ENCODE results near the gene OR2H2. TPM values are rescaled to one million over a fixed set of nuclear protein-coding genes. Genes with fewer than 3 reads are reported as not detected.

OR2H2 gene
- total RNA-seq, 1 donor: not detected

GRCh38 chr6:29598172-29598747, 13.3 kb downstream of the OR2H2 start:
- H3K27me3 ChIP-seq (ENCODE audit: insufficient read depth, low read length): no peaks in the 10 kb centered on the region
- H3K36me3 ChIP-seq (ENCODE audit: insufficient read depth, low read length): peaks cover 3% of the 10 kb centered on the region
- no peak for TF ChIP-seq CTCF (IDR thresholded peaks at IDR 0.05; ENCODE audit: extremely low read depth, low read depth, low read length)
- no peak for DNase-seq (ENCODE audit: insufficient read length, low spot score, missing footprints)
- no peak overlapping the region for H3K4me2 ChIP-seq (ENCODE audit: insufficient read depth, low read length)
- no peaks in the 10 kb centered on the region for H3K79me2 ChIP-seq (ENCODE audit: insufficient read depth, low read length)
- no peaks in the 10 kb centered on the region for H3K9me3 ChIP-seq (ENCODE audit: low read depth, low read length)
- H3K4me3 ChIP-seq (ENCODE audit: insufficient read depth, low read length): no peak overlapping the region
- no peaks in the 10 kb centered on the region for H4K20me1 ChIP-seq (ENCODE audit: insufficient read depth, low read length)
- no peaks in the 10 kb centered on the region for H3K4me1 ChIP-seq (ENCODE audit: insufficient read depth, low read length)
- H2AFZ ChIP-seq (ENCODE audit: low read length): no peak overlapping the region
- H3K27ac ChIP-seq (ENCODE audit: low read depth, low read length): no peak overlapping the region

GRCh38 chr6:29602564-29603361, 17.8 kb downstream of the OR2H2 start:
- TF ChIP-seq CTCF (IDR thresholded peaks at IDR 0.05; ENCODE audit: extremely low read depth, low read depth, low read length): peak; percentile 16
- Histone ChIP-seq H3K4me3 (ENCODE audit: insufficient read depth, low read length) (no peak overlapping the region), H3K27ac (ENCODE audit: low read depth, low read length) (no peak overlapping the region), H3K27me3 (ENCODE audit: insufficient read depth, low read length) (no peaks in the 10 kb centered on the region), H3K36me3 (ENCODE audit: insufficient read depth, low read length) (peaks cover 33% of the 10 kb centered on the region), H2AFZ (ENCODE audit: low read length) (no peak overlapping the region), H4K20me1 (ENCODE audit: insufficient read depth, low read length) (no peaks in the 10 kb centered on the region), H3K79me2 (ENCODE audit: insufficient read depth, low read length) (no peaks in the 10 kb centered on the region), H3K4me2 (ENCODE audit: insufficient read depth, low read length) (no peak overlapping the region), H3K9me3 (ENCODE audit: low read depth, low read length) (no peaks in the 10 kb centered on the region), H3K4me1 (ENCODE audit: insufficient read depth, low read length) (no peaks in the 10 kb centered on the region)
- DNase-seq (ENCODE audit: insufficient read length, low spot score, missing footprints): no peak

- no peaks in the 10 kb centered on the region for H4K20me1 ChIP-seq (ENCODE audit: insufficient read depth, low read length)
- no peak for TF ChIP-seq CTCF (IDR thresholded peaks at IDR 0.05; ENCODE audit: extremely low read depth, low read depth, low read length)
- H3K9me3 ChIP-seq (ENCODE audit: low read depth, low read length): no peaks in the 10 kb centered on the region
- H2AFZ ChIP-seq (ENCODE audit: low read length): no peak overlapping the region
- H3K27me3 ChIP-seq (ENCODE audit: insufficient read depth, low read length): no peaks in the 10 kb centered on the region
- H3K4me3 ChIP-seq (ENCODE audit: insufficient read depth, low read length): no peak overlapping the region
- no peak for DNase-seq (ENCODE audit: insufficient read length, low spot score, missing footprints)
- no peak overlapping the region for H3K27ac ChIP-seq (ENCODE audit: low read depth, low read length)
- H3K79me2 ChIP-seq (ENCODE audit: insufficient read depth, low read length): no peaks in the 10 kb centered on the region
- H3K4me2 ChIP-seq (ENCODE audit: insufficient read depth, low read length): no peak overlapping the region
- H3K36me3 ChIP-seq (ENCODE audit: insufficient read depth, low read length): peaks cover 40% of the 10 kb centered on the region
- H3K4me1 ChIP-seq (ENCODE audit: insufficient read depth, low read length): no peaks in the 10 kb centered on the region
Observed at GRCh38 chr6:29603456-29603855, 18.5 kb downstream of the OR2H2 start.

GRCh38 chr6:29603930-29604329, 19.0 kb downstream of the OR2H2 start:
- Histone ChIP-seq H3K9me3 (ENCODE audit: low read depth, low read length) (no peaks in the 10 kb centered on the region), H2AFZ (ENCODE audit: low read length) (no peak overlapping the region), H3K4me2 (ENCODE audit: insufficient read depth, low read length) (no peak overlapping the region), H3K4me1 (ENCODE audit: insufficient read depth, low read length) (no peaks in the 10 kb centered on the region), H3K36me3 (ENCODE audit: insufficient read depth, low read length) (peaks cover 44% of the 10 kb centered on the region), H3K27me3 (ENCODE audit: insufficient read depth, low read length) (no peaks in the 10 kb centered on the region), H4K20me1 (ENCODE audit: insufficient read depth, low read length) (no peaks in the 10 kb centered on the region), H3K27ac (ENCODE audit: low read depth, low read length) (no peak overlapping the region), H3K79me2 (ENCODE audit: insufficient read depth, low read length) (no peaks in the 10 kb centered on the region), H3K4me3 (ENCODE audit: insufficient read depth, low read length) (no peak overlapping the region)
- DNase-seq (ENCODE audit: insufficient read length, low spot score, missing footprints): no peak
- TF ChIP-seq CTCF (IDR thresholded peaks at IDR 0.05; ENCODE audit: extremely low read depth, low read depth, low read length): no peak

All from osteoblast (primary cell).